Fibroblast of upper back skin (primary cell): ENCODE data around the gene ANXA5.
"Not testable (repeated sequence)": the region's sequence is repeated elsewhere in the genome, so short reads cannot be mapped to it uniquely, and the experiment has no call there.

Source experiments
- DNase-seq: peaks from one replicate; pipeline ENCODE4 v3.0.0-alpha.2; 2013

The ANXA5 gene

DNA sequence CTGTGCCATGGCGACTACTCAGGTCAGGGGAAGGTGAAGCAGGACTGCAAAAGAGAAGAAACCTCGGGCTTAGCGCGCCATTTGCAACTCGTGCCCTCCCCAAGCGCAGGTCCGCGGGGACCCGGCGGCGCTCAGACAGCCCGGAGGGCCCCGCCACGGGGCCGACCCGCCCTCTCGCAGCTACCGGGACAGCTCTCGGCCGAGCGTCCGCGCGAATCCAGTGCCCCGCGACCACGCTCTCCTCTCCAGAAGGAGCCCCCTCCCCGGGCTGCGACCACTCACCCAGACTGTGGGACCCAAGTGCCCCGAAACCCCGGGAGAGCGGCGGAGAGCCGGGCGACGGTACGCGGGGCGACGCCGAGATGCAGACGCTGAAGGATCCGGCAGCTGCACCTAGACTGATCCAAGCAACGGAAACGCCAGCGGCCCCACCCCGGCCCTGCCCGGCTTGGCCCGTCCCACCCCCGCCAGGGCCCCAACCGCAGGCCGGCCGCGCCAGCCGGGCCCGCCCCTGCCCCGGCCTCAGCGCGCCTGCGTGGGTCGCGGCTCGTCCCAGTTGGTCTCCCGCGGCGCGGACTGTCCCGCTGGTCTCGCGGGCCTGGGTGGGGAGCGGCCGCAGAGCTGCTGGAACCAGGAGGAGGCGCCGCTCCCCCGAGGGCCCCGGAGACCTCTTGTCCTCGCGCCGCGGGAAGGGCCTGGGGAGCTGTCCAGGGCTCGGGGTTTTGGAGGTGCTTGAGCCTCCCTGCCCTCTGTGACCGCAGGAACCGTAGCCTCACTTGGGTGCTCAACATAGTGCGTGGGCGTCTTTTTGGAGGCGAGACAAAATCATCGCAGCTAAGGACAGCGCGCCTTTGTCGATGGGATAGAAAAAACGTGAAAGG lies at the start of gene ANXA5:
Gene ANXA5, minus strand, starts transcription at position 400 of the 881 bp plus-strand sequence. Its CDS starts 391 bp downstream, at position 9.
- DNase-seq, result peak; percentile 90

DNA sequence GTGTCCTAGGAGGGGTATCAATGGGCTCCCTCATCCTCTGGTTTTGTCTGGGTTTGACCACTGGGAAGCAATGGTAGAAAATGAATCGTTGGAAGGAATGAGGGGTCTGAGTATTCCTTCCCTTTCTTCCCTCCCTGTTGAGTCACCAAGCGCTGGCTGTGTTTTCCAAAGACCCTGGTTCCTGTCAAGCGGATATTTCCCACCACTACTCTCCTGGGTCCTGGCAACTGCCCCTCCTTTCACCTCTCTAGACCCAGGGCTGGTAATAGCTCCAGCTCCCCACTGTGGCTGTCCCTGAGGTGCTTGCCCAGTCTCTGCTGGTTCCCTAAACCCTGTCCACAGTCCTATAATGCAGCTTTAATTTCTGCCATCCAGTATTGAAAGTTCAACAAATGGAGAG lies 46.0 kb upstream of the ANXA5 start:
- no peak for DNase-seq

GRCh38 chr4:121741751-121742150 lies 45.0 kb upstream of the ANXA5 start:
- no peak for DNase-seq

DNA sequence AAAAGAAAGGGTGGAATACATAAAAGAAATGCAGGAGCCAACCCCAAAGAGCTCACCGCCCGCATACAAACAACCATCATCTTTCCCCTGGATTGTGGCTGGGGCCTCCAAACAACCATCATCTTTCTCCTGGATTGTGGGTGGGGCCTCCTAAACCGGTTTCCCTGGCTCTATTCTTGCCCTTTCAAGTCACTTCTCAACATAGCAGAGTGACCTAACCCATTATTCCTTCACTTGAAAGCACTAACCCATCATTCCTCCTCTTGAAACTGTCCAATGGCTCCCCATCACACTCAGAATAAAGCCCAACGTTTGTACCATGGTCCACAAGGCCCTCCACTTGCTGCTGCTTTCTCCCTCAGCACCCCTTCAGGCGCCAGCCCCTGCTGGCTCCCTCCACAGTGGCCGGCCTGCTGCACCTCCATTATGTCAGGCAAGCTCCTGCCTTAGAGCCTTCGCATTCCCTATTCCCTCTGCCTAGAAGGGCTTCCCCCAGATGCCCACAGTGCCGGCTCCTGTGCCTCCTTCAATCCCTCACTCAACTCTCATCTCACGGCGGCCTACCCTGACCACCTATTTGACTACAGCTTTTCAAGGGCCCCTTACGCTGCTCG lies 44.1 kb upstream of the ANXA5 start:
- DNase-seq, result no peak

GRCh38 chr4:121739575-121739974 lies 42.8 kb upstream of the ANXA5 start:
- no peak for DNase-seq

DNA sequence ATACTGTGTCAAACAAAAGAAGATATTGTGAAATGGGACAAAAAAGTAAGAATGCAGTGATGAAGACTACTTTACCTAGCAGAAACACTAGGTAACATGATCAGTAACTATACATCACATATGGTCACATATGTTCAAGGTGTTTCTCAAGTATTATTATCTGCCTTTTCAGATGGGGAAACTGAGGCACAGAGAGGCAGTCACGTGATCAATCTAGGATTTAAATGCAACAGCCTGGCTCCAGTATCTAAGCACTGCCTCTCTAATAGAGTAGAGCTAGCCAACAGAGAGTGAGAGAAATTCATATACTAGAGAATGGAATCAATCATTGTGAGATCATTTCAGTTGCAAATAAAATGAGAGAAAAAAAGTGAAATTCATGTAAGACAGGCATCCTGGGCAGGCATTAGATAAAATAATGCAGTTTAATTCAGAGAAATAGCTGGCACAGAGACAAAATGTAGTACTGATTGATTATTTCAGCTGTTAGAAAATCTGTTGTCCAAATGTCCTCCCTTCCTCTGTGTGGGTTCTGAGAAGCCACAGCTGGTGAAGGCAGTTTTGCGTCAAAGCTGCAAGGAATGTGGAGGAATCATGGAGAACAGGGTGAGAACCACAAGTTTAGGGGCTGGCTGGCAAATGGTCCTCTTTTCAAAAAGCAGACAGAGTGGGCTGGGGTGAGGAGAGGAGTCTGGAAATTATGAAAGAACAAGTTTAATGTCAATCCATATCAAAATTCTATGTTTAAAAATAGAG lies 42.2 kb upstream of the ANXA5 start:
- DNase-seq, result peak; percentile 85

DNA sequence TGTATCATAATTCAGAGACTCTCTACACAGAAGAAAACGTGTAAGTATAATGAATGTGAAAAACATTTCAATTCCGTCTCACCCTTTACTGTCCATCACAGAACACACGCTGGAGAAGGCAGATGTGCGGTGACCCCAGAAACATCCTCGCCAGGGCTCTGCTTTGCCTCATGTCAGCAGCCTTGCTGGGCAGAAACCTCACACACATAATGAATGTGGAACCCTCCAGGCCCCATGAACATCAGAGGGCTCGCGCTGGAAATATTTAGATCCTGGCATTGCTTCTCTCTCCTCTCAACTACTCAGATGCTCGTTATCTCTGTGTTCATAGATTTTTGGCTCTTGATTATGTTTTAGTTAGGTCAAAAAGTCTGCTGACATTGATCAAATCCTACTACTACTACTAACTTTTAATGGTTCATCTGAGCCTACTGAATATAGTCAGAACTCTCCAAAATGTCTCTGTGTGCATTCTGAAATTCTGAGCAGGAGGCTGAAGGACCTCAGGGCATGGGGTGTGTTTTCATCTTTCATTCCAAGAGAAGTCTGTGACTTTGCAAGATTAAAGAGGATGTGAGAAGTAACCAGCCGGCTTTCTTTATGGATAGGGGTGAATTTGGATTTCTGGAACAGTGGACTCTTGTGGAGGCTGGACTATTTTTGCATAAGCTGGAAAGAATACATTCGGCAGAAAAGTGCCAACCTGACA lies 41.2 kb upstream of the ANXA5 start:
- no peak for DNase-seq

- DNase-seq, result peak; percentile 73
Measured at GRCh38 chr4:121736735-121737351, 40.1 kb upstream of the ANXA5 start.

DNA sequence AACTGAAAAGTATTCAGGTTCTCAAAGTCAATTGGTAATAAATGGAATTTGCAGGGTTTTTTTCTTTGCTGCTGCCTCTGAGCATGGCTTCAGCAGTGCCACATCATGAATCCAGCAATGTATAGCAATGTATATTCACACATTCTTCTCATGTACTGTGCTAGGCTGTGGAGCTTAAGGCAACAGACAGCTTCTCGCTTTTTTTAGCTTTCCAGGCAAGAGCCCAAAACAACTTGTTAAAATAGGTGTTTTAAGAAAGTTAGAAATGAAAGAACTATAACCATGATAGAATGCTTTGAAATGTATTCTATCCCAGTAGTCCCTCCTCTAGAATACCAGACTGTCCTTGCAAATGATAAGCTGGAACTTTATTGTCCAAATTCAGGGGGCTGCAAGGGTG lies 37.8 kb upstream of the ANXA5 start:
- peak; percentile 16 for DNase-seq

- no peak for DNase-seq
Measured at GRCh38 chr4:121733942-121734341, 37.2 kb upstream of the ANXA5 start.

DNA sequence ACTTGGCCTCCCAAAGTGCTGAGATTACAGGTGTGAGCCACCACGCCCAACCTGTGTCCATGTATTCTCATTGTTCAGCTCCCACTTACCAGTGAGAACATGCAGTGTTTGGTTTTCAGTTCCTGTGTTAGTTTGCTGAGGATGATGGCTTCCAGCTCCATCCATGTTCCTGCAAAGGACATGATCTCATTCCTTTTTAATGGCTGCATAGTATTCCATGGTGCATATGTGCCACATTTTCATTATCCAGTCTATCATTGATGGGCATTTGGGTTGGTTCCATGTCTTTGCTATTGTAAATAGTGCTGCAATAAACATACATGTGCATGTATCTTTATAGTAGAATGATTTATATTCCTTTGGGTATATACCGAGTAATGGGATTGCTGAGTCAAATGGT lies 33.0 kb upstream of the ANXA5 start:
- not testable (repeated sequence) for DNase-seq

DNA sequence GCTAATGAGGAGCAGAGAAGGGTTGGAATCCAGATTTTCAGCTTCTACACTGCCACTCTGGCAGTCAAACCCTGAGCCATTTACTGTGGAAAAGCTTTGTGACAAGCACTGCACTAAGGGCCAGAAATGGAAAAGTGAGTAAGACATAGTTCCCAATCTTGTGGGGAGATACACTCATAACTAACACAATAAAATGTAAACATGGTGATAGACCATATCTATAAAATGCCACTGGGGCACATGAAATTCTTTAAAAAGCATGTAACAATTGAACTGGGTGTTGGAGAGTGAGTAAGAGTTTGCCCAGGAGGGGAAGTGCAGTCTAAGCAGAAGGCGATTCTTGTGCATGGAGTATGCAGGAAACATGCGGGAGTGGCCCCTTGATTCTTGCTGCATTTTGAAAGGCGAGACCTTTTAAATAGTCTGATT lies 32.0 kb upstream of the ANXA5 start:
- peak; percentile 91 for DNase-seq

DNA sequence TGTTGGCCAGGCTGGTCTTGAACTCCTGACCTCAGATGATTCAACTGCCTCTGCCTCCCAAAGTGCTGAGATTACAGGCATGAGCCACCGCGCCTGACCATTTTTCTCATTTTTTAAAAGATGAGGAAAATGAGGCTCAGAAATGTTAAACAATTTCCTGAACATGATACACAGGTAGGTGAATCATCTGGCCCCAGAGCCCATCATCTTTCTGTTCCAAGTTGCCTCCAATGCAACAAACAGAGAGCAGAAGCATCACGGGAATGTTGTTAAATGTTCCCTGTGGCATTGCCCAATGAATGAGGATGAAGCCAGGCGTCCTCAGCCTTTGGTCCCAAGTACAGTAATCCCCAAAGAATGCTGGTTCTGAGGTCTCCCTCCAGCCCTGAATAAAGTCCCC lies 31.3 kb upstream of the ANXA5 start:
- DNase-seq, result peak; percentile 95

- peak; percentile 77 for DNase-seq
Measured at GRCh38 chr4:121726642-121727268, 30.0 kb upstream of the ANXA5 start.

GRCh38 chr4:121724671-121725070 lies 27.9 kb upstream of the ANXA5 start:
- no peak for DNase-seq

DNA sequence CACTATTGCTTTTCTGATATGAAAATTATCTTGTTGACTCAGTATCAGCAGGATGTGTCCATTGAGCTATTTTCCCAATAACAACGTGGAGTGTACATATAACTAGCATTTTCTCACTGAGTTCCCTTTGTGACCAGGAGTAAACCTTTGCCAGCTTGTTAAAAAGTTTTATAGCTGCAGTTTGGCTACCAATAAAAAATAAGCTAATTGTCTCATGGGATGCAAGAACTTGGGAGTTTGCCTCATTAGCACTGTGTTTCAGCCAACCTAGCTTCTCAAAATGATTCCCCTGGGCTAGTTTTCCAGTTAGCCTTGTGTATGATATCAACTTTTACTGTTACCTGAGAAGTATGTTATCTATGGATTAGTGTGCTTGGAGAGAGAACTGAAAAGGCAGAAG lies 24.9 kb upstream of the ANXA5 start:
- DNase-seq, result no peak

DNA sequence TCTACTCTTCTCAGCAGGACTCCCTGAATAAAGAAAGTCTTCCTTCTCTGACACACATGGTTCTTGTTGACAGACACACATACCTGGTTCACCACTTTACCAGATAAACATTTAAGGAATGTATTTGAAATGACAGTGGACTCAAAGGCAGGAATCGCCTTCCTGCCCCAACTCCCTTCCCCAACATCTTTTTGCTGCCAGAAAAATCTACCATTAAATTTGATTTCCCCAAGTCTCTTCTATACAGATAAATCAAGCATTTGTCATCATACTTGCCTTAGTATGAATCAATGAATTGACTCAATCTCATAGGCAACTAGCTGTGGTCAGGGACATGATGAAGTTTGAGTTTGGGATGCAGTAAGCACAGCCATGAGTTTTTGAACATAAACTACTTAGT lies 23.3 kb upstream of the ANXA5 start:
- DNase-seq, result peak; percentile 94

DNA sequence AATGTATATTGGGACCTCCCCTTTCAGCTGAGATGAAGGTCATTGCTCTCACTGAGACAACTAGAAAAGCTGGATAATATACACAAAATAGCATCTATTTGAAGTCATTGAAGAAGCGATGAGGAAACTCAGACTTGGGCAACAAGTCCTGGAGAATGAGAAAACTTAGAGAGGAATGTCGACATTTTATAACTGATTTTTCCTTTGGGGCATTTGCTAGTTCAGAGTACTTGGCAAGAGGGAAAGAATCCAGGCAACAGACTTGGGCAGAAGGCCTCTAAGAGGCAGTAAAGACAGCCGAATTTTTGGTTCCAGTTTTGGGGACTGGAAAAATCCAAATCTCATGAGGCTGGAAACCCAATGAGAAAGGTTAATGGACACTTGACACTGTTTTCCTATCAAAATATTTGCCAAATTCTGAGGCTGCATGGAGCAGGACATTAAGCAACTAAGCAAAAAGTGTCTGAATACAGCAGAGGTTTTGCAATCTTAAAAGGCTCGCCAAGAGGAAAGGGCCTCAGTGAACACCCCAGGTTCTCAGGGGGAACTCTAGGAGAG lies 21.0 kb upstream of the ANXA5 start:
- DNase-seq, result peak; percentile 52

DNA sequence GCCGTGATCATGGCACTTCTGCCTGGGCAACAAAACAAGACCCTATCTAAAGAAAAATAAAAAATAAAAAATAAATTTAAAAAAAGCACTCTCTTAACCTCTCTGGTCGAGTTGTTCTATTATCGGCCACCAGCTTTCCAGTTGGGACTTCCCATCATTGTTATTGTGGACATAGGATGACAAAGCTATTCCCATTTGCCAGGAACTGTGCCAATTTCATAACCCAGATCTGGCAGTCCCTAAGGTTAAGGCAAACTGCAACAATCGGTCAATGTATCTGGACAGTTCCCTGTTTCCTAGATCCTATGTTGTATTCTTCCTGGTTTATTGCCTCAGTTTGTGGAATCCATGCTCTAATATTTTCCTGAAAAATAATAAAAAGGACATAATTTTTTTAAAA lies 17.8 kb upstream of the ANXA5 start:
- DNase-seq, result no peak

- no peak for DNase-seq
Measured at GRCh38 chr4:121712783-121713182, 16.0 kb upstream of the ANXA5 start.

DNA sequence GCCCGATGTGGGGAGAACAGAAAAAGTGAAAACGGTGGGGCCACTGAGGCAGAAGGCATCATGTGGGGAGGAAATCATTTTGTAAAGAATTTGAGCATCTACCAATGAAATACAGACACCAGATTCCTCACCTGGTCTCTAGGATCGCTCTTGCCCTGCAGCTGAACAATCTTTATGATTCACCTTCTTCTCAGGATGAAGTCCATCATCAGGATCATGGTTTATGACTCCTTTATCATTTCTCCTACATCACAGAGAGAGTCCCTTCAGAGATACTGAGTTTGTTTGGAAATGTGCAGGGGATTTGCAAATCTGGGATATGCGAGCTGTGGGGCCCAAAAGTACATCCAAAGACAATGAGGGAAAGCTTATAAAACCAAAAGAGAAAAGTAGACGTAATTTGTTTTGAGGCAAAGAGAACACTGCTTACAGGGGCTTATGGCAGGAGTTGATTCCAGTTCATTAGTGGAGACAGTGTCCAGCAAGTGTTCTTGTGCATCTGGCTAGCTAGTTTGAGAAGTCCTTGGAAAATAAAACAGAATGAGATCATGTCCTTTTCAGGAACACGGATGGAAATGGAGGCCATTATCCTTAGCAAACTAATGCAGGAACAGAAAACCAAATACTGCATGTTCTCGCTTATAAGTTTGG lies 15.3 kb upstream of the ANXA5 start:
- DNase-seq, result no peak
